Choroid plexus epithelial cell (primary cell): ENCODE measurements around the gene ZMYND10.

Source experiments
- DNase-seq: peaks from one replicate; pipeline ENCODE4 v3.0.0-alpha.2; 2010; ENCODE audit warnings: low read depth
- H3K4me3 ChIP-seq: 2 replicates; pipeline ENCODE4 v1.5.1; 2011; ENCODE audit warnings: low read depth, mild to moderate bottlenecking, control low read depth, low read length, moderate library complexity
- CTCF ChIP-seq: conservative IDR thresholded peaks from 2 replicates; pipeline ENCODE4 v1.5.1; 2011; ENCODE audit warnings: low read depth, mild to moderate bottlenecking, control low read depth, inconsistent platforms, low read length, moderate library complexity

ZMYND10 gene

GRCh38 chr3:50297896-50298725 is 47.4 kb downstream of the ZMYND10 start:
- peak overlapping the region; percentile 61 for H3K4me3 ChIP-seq
- peak; percentile 26 for DNase-seq
- peak; percentile 42 for TF ChIP-seq CTCF

GRCh38 chr3:50297384-50297775 is 48.2 kb downstream of the ZMYND10 start:
- no peak overlapping the region for H3K4me3 ChIP-seq
- no peak for DNase-seq
- no peak for TF ChIP-seq CTCF

GRCh38 chr3:50296721-50297383 is 48.7 kb downstream of the ZMYND10 start:
- DNase-seq = no peak
- H3K4me3 ChIP-seq = no peak overlapping the region
- no peak for TF ChIP-seq CTCF

- H3K4me3 ChIP-seq = no peak overlapping the region
- no peak for TF ChIP-seq CTCF
- DNase-seq = no peak
These were observed 49.7 kb downstream of the ZMYND10 start for GRCh38 chr3:50295553-50296431.

GRCh38 chr3:50294492-50295403 is 50.8 kb downstream of the ZMYND10 start:
- TF ChIP-seq CTCF = no peak
- DNase-seq = no peak
- no peak overlapping the region for H3K4me3 ChIP-seq

GRCh38 chr3:50294089-50294488 is 51.4 kb downstream of the ZMYND10 start:
- no peak for TF ChIP-seq CTCF
- DNase-seq = no peak
- H3K4me3 ChIP-seq = no peak overlapping the region
